Lower lobe of right lung (tissue), 2 donors: ENCODE data around the gene TATDN3. TPM values are rescaled to one million over a fixed set of nuclear protein-coding genes. Genes with fewer than 3 reads are reported as not detected.
A peak's percentile ranks its signal among the peaks of the same experiment; 100 is the strongest.

Source experiments
- ATAC-seq, 2 donors: fragments of 200-7000 bp; cut with Tn5 transposase; one replicate each; pipeline ENCODE4 v1.9.1; 2020 to 2022; ENCODE audit warnings: mild to moderate bottlenecking in 2 of 2, moderate library complexity in 2 of 2
- DNase-seq: peaks from one replicate; pipeline ENCODE4 v3.0.0-alpha.2; 2020
- H3K27ac ChIP-seq: fragments of 200-600 bp; one replicate; pipeline ENCODE4 v1.8.0; 2022
- H3K27me3 ChIP-seq: fragments of 200-600 bp; one replicate; pipeline ENCODE4 v1.8.0; 2022; ENCODE audit warnings: low read depth
- H3K36me3 ChIP-seq: fragments of 200-600 bp; one replicate; pipeline ENCODE4 v1.8.0; 2022; ENCODE audit warnings: mild to moderate bottlenecking
- H3K4me1 ChIP-seq: fragments of 200-600 bp; one replicate; pipeline ENCODE4 v1.8.0; 2022
- H3K4me3 ChIP-seq: fragments of 200-600 bp; one replicate; pipeline ENCODE4 v1.8.0; 2022; ENCODE audit warnings: mild to moderate bottlenecking
- H3K9me3 ChIP-seq: fragments of 200-600 bp; one replicate; pipeline ENCODE4 v1.8.0; 2022
- CTCF ChIP-seq: fragments of 200-600 bp; IDR thresholded peaks from one replicate; pipeline ENCODE4 v1.8.0; 2022; ENCODE audit warnings: antibody characterized with exemption, mild to moderate bottlenecking
- intact Hi-C: fragments of 100-400 bp; cut with DNase I; formaldehyde crosslinking; loops from one replicate; pipeline ENCODE4 v1.11.0; 2022
- long read RNA-seq: library from polyadenylated mRNA; unstranded; transcript quantifications from one replicate; pipeline ENCODE4 v2.0.0, GENCODE V29; 2021
- total RNA-seq: library from RNA; stranded (reverse); fragmentation: NEBNext Ultra II Directional; extraction: Animal tissue kit (Norgen Biotek cat#: 25700); gene quantifications from one replicate; pipeline ENCODE4 v1.2.1, GENCODE V29; 2021
- donor health status: DM: no; HTN: yes; CAD: no; lungs with severe emphysema.

The TATDN3 gene
- 12.3 TPM for total RNA-seq
- long read RNA-seq, transcript TATDN3-202 (10 exons, 2,389 nt) = major isoform, 10 of 22 reads
- long read RNA-seq, transcript TATDN3-201 (10 exons, 2,321 nt) = minor isoform, 6 of 22 reads
- long read RNA-seq, partial matches to known transcripts = 1 of 22 reads
- long read RNA-seq, other reads (novel, unspliced or antisense) = 1 of 22 reads

- DNase-seq (peak; percentile 91), ATAC-seq (peak; percentile 97 to 98)
- peaks cover 30% of the 10 kb centered on the region for H3K4me1 ChIP-seq
- H3K36me3 ChIP-seq = peaks cover 13% of the 10 kb centered on the region
- H3K4me3 ChIP-seq = peak within 1 kb of the TSS; percentile 81
- intact Hi-C loops = no loop called here
- no peaks in the 10 kb centered on the region for H3K27me3 ChIP-seq
- H3K27ac ChIP-seq = peak within 1 kb of the TSS; percentile 93
- no peaks in the 10 kb centered on the region for H3K9me3 ChIP-seq
- TF ChIP-seq CTCF = no peak
These were observed at the start of gene TATDN3, which contains the start of gene NSL1 for GRCh38 chr1:212791676-212792395. TATDN3 (plus strand) TSS chr1:212791894; CDS start chr1:212791922, 28 bp downstream. NSL1 (minus strand) TSS chr1:212791777; CDS start chr1:212791763, 14 bp downstream.

- DNase-seq = no peak
- Histone ChIP-seq H3K27ac (no peak overlapping the region), H3K27me3 (no peaks in the 10 kb centered on the region), H3K9me3 (no peaks in the 10 kb centered on the region), H3K4me1 (no peaks in the 10 kb centered on the region), H3K36me3 (peaks cover 2% of the 10 kb centered on the region), H3K4me3 (no peak overlapping the region)
- TF ChIP-seq CTCF = no peak
- intact Hi-C loops = no loop called here
- ATAC-seq = no peak
These were observed 47.7 kb upstream of the TATDN3 start for GRCh38 chr1:212743901-212744475.

- Histone ChIP-seq H3K27me3 (no peaks in the 10 kb centered on the region), H3K36me3 (peaks cover 2% of the 10 kb centered on the region), H3K4me1 (peaks cover 11% of the 10 kb centered on the region), H3K4me3 (no peak overlapping the region), H3K27ac (no peak overlapping the region), H3K9me3 (no peaks in the 10 kb centered on the region)
- DNase-seq (no peak), ATAC-seq (no peak)
- intact Hi-C loops = no loop called here
- no peak for TF ChIP-seq CTCF
These were observed 46.4 kb upstream of the TATDN3 start for GRCh38 chr1:212745303-212745702.

GRCh38 chr1:212746546-212746945, 45.1 kb upstream of the TATDN3 start:
- DNase-seq (no peak), ATAC-seq (no peak)
- intact Hi-C loops = no loop called here
- H3K27ac ChIP-seq = no peak overlapping the region
- TF ChIP-seq CTCF = no peak
- H3K9me3 ChIP-seq = no peaks in the 10 kb centered on the region
- peaks cover 16% of the 10 kb centered on the region for H3K4me1 ChIP-seq
- H3K27me3 ChIP-seq = no peaks in the 10 kb centered on the region
- H3K36me3 ChIP-seq = no peaks in the 10 kb centered on the region
- no peak overlapping the region for H3K4me3 ChIP-seq

- ATAC-seq = peak; percentile 77 to 78
These were observed 41.7 kb upstream of the TATDN3 start for GRCh38 chr1:212749821-212750535.

More at GRCh38 chr1:212749821-212750535, 41.7 kb upstream of the TATDN3 start:
- H3K4me3 ChIP-seq = no peak overlapping the region
- TF ChIP-seq CTCF = peak; percentile 76
- peaks cover 49% of the 10 kb centered on the region for H3K4me1 ChIP-seq
- no peaks in the 10 kb centered on the region for H3K9me3 ChIP-seq
- DNase-seq = no peak
- H3K27ac ChIP-seq = no peak overlapping the region
- no peaks in the 10 kb centered on the region for H3K27me3 ChIP-seq
- intact Hi-C loops = no loop called here
- no peaks in the 10 kb centered on the region for H3K36me3 ChIP-seq
